Endodermal cell (in vitro differentiated cells): ENCODE measurements around the gene TRMT2A. TPM values are rescaled to one million over a fixed set of nuclear protein-coding genes. Genes with fewer than 3 reads are reported as not detected.

Experiments used
- DNase-seq: peaks from one replicate; pipeline ENCODE4 v3.0.0-alpha.2; 2017
- H3K27ac ChIP-seq: 2 replicates; pipeline ENCODE4 v1.5.1; 2013; ENCODE audit warnings: mild to moderate bottlenecking, low read depth, low read length, moderate library complexity
- H3K27me3 ChIP-seq: 2 replicates; pipeline ENCODE4 v1.6.1; 2013; ENCODE audit warnings: mild to moderate bottlenecking, low read length, moderate library complexity; ENCODE audit not compliant: insufficient read depth, control insufficient read depth, poor library complexity, severe bottlenecking
- H3K36me3 ChIP-seq: 2 replicates; pipeline ENCODE4 v1.7.0; 2013; ENCODE audit warnings: mild to moderate bottlenecking, low read length, moderate library complexity; ENCODE audit not compliant: control insufficient read depth, insufficient read depth
- H3K4me1 ChIP-seq: one replicate; pipeline ENCODE4 v1.7.0; 2013; ENCODE audit warnings: low read length; ENCODE audit not compliant: control insufficient read depth, insufficient read depth
- H3K4me3 ChIP-seq: 2 replicates; pipeline ENCODE4 v1.5.1; 2013; ENCODE audit warnings: mild to moderate bottlenecking, low read length, moderate library complexity
- H3K9ac ChIP-seq: 2 replicates; pipeline ENCODE4 v1.6.1; 2013; ENCODE audit warnings: mild to moderate bottlenecking, low read length, moderate library complexity; ENCODE audit not compliant: poor library complexity, severe bottlenecking; ENCODE audit errors: extremely low read depth
- H3K9me3 ChIP-seq: 2 replicates; pipeline ENCODE4 v1.6.1; 2013; ENCODE audit warnings: mild to moderate bottlenecking, low read length, moderate library complexity; ENCODE audit not compliant: control insufficient read depth
- H3K27ac Mint-ChIP-seq: 2 replicates; pipeline ENCODE4 v1.8.0; 2020; ENCODE audit warnings: mixed read lengths
- H3K27me3 Mint-ChIP-seq: 2 replicates; pipeline ENCODE4 v1.8.0; 2021; ENCODE audit warnings: mild to moderate bottlenecking, mixed read lengths; ENCODE audit not compliant: insufficient read depth
- H3K36me3 Mint-ChIP-seq: 2 replicates; pipeline ENCODE4 v1.8.0; 2020; ENCODE audit warnings: low read depth, mixed read lengths
- H3K4me1 Mint-ChIP-seq: 2 replicates; pipeline ENCODE4 v1.8.0; 2020; ENCODE audit warnings: mixed read lengths
- H3K4me3 Mint-ChIP-seq: 2 replicates; pipeline ENCODE4 v1.8.0; 2020; ENCODE audit warnings: mild to moderate bottlenecking, moderate library complexity, mixed read lengths
- H3K9me3 Mint-ChIP-seq: 2 replicates; pipeline ENCODE4 v1.8.0; 2020; ENCODE audit warnings: mild to moderate bottlenecking, mixed read lengths
- WGBS, 2 experiments: methylation state at CpG; one replicate each; pipeline versions ENCODE4 v1.1.5 to v1.1.7; 2013; ENCODE audit warnings: missing lambda C conversion rate in 2 of 2, mixed read lengths in 1 of 2; ENCODE audit not compliant: insufficient coverage in 1 of 2, insufficient read length in 1 of 2; 5-methylcytosine and 5-hydroxymethylcytosine counted together
- total RNA-seq, 2 donors: library from RNA; stranded (reverse); fragmentation: NEBNext Ultra II Directional in 1 of 2; extraction: Animal tissue kit (Norgen Biotek cat#: 25700) in 1 of 2; gene quantifications; 2 replicates in 1 of 2; 3 replicates in 1 of 2; pipeline ENCODE4 v1.2.1, GENCODE V29; 2021
- TF ChIP-seq, protein P1 (sequence below): fragments of 200-600 bp; sonication (generic); conservative IDR thresholded peaks from 2 replicates; pipeline ENCODE4 v1.5.0; 2021; ENCODE audit warnings: antibody characterized with exemption, mild to moderate bottlenecking

The TRMT2A gene
- total RNA-seq, 2 donors from 2014 or later = 45.6 to 55.2 TPM

DNA sequence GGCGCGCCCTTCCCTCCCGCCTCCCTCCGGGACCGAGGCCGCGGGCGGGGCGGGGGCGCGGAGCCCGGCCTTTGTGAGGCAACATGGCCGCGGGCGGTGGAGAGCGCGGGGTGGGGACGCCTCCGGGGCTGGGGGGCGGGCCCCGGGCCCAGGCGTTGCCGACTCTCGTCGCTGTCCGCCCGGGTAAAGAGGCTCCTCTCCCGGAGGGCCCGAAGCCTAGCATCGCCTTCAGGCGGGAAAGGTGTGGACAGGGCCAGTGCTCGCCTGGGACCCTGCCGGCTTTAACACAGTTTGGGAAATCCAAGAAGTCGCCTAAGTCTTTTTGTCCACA is 36.6 kb downstream of the TRMT2A start:
- H3K36me3 Mint-ChIP-seq = peaks cover 10% of the 10 kb centered on the region
- peaks cover 39% of the 10 kb centered on the region for H3K4me1 Mint-ChIP-seq
- peak overlapping the region; percentile 96 for H3K27ac Mint-ChIP-seq
- TF ChIP-seq, protein P1, sequence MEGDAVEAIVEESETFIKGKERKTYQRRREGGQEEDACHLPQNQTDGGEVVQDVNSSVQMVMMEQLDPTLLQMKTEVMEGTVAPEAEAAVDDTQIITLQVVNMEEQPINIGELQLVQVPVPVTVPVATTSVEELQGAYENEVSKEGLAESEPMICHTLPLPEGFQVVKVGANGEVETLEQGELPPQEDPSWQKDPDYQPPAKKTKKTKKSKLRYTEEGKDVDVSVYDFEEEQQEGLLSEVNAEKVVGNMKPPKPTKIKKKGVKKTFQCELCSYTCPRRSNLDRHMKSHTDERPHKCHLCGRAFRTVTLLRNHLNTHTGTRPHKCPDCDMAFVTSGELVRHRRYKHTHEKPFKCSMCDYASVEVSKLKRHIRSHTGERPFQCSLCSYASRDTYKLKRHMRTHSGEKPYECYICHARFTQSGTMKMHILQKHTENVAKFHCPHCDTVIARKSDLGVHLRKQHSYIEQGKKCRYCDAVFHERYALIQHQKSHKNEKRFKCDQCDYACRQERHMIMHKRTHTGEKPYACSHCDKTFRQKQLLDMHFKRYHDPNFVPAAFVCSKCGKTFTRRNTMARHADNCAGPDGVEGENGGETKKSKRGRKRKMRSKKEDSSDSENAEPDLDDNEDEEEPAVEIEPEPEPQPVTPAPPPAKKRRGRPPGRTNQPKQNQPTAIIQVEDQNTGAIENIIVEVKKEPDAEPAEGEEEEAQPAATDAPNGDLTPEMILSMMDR = no peak
- H3K27me3 ChIP-seq = no peaks in the 10 kb centered on the region
- H3K9me3 Mint-ChIP-seq = no peaks in the 10 kb centered on the region
- H3K27ac ChIP-seq = peak overlapping the region; percentile 93
- peak; percentile 81 for DNase-seq
- H3K4me3 Mint-ChIP-seq = peak overlapping the region; percentile 85
- WGBS, 2 experiments = 0% methylated on average over 4 to 34 of the region's 34 CpGs
- peak overlapping the region; percentile 95 for H3K4me3 ChIP-seq
- peaks cover 4% of the 10 kb centered on the region for H3K4me1 ChIP-seq
- peaks cover 4% of the 10 kb centered on the region for H3K36me3 ChIP-seq
- H3K9me3 ChIP-seq = no peaks in the 10 kb centered on the region
- peak overlapping the region; percentile 90 for H3K9ac ChIP-seq
- no peaks in the 10 kb centered on the region for H3K27me3 Mint-ChIP-seq

DNA sequence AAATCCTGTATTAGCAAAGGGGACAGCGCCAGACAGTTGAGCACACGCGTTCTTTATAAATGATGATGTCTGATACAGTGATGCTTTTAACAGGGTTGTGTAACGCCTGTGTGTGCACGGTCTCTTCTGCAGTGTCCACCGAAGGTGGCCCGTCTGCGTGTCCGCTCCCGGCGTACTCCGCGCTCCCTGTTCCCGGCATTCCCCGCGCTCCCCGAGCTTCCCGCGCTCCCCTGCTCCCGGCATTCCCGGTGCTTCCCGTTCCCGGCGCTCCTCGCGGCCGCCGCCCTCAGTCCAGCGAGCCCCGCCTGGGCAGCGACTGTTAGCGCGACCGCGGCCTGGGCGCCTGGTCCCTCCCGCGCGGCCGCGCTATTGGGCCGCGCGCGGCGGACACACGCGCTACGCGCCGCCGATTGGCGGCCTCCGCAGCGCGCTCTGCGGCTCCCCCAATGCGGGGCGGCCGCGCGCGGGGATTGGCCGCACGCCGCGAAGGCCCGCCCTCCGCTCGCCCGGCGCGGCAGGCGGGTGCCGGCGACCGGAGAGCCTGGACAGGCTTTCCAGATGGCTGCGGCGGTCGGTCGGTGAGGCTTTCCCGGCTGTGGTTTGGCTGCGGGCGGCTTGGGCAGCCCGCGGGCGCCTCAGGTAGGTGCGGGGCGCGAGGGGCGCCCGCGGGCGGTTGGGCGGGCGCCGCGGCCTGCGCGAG is 37.1 kb downstream of the TRMT2A start, which contains the start of gene DGCR8:
TSS of gene DGCR8 (plus strand) at position 497 of the 700 bp plus-strand sequence. CDS start 5,723 bp downstream, outside the sequence.
- Histone ChIP-seq H3K27ac (peak within 1 kb of the TSS; percentile 93), H3K9ac (peak within 1 kb of the TSS; percentile 90), H3K4me1 (peaks cover 4% of the 10 kb centered on the region), H3K36me3 (no peaks in the 10 kb centered on the region), H3K27me3 (no peaks in the 10 kb centered on the region), H3K9me3 (no peaks in the 10 kb centered on the region), H3K4me3 (peak within 1 kb of the TSS; percentile 95)
- peaks cover 36% of the 10 kb centered on the region for H3K4me1 Mint-ChIP-seq
- WGBS, 2 experiments = 0 to 2% methylated on average over 24 to 100 of the region's 100 CpGs
- peaks cover 6% of the 10 kb centered on the region for H3K36me3 Mint-ChIP-seq
- H3K9me3 Mint-ChIP-seq = no peaks in the 10 kb centered on the region
- DNase-seq = peak; percentile 96
- TF ChIP-seq, protein P1 = no peak
- H3K27me3 Mint-ChIP-seq = no peaks in the 10 kb centered on the region
- peak within 1 kb of the TSS; percentile 85 for H3K4me3 Mint-ChIP-seq
- peak within 1 kb of the TSS; percentile 96 for H3K27ac Mint-ChIP-seq

DNA sequence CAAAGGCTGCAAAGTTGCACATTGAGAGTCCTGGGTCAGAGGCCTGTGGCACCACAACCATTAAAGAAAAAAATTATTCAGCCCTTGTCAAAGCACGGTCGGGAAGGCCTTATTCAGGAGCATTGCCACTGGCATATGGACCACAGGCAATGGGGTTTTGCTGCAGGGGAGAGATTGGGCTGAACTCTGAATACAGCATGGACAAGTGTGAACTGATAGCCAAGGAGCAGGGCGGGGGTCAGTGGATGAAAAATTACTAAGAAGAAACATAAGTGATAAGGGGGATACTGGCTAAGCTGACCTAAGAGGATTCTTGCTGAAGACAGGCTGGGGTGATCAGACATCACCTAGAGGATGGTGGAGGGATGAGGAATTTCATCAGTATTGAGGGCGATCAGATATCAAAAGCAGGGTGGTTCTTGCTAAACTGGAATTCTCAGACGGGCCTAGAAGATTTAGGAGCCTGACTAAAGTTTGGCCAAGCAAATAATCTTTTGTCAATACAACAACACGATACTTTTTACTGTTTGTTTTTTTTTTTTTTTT is 40.3 kb downstream of the TRMT2A start:
- H3K4me3 Mint-ChIP-seq = no peak overlapping the region

More for the DNA sequence above, 40.3 kb downstream of the TRMT2A start:
- Histone ChIP-seq H3K36me3 (no peaks in the 10 kb centered on the region), H3K4me3 (no peak overlapping the region), H3K27me3 (no peaks in the 10 kb centered on the region), H3K9me3 (no peaks in the 10 kb centered on the region), H3K9ac (no peak overlapping the region), H3K27ac (peak overlapping the region; percentile 44), H3K4me1 (no peaks in the 10 kb centered on the region)
- WGBS, 2 experiments = 89 to 91% methylated on average over 5 of the region's 6 CpGs
- DNase-seq = no peak
- no peaks in the 10 kb centered on the region for H3K9me3 Mint-ChIP-seq
- H3K27me3 Mint-ChIP-seq = peaks cover 3% of the 10 kb centered on the region
- H3K4me1 Mint-ChIP-seq = peaks cover 10% of the 10 kb centered on the region
- no peaks in the 10 kb centered on the region for H3K36me3 Mint-ChIP-seq
- TF ChIP-seq, protein P1 = no peak
- peak overlapping the region; percentile 3 for H3K27ac Mint-ChIP-seq
